Measurements from ENCODE around the gene LPAR3. TPM values are rescaled to one million over a fixed set of nuclear protein-coding genes. Genes with fewer than 3 reads are reported as not detected.

Gene LPAR3
- total and polyA plus RNA-seq, 2 of the 13 experiments (the other 11 are each of a cell fraction or from before 2014, with no cell fraction given): not detected

GRCh38 chr1:84810343-84810742 lies 82.7 kb downstream of the LPAR3 start:
- POLR2A ChIA-PET: no interaction called here
- H3K4me2 ChIP-seq (ENCODE audit: low read depth, low read length): no peak overlapping the region
- under 1% methylated on average over 9 of the region's 9 CpGs for WGBS (ENCODE audit: low lambda C conversion rate)

More at GRCh38 chr1:84810343-84810742, 82.7 kb downstream of the LPAR3 start:
- Histone ChIP-seq H3K36me3 (replicated peaks in 1 of 2; ENCODE audit: control insufficient read depth in 1 of 2, insufficient read depth in 2 of 2, low read length in 2 of 2) (no peaks in the 10 kb centered on the region), H4K20me1 (ENCODE audit: insufficient read depth, low read length) (no peaks in the 10 kb centered on the region), H2AFZ (ENCODE audit: low read length) (no peak overlapping the region), H3K4me3 (replicated peaks in 1 of 3; ENCODE audit: insufficient read depth in 1 of 3, low read depth in 2 of 3, low read length in 3 of 3) (no peak overlapping the region), H3K4me1 (ENCODE audit: insufficient read depth, low read length) (no peaks in the 10 kb centered on the region), H3K9ac (ENCODE audit: insufficient read depth, low read depth, low read length) (no peak overlapping the region), H3K27me3 (ENCODE audit: control insufficient read depth in 1 of 2, insufficient read depth in 2 of 2, low read length in 2 of 2) (peaks cover 0 to 8% of the 10 kb centered on the region in 2 experiments; a peak in 3 of 5 replicates), H3K27ac (ENCODE audit: extremely low read length, insufficient read depth, low read length) (no peak overlapping the region), H3K9me3 (ENCODE audit: low read length) (no peaks in the 10 kb centered on the region), H3K79me2 (ENCODE audit: insufficient read depth, low read length) (no peaks in the 10 kb centered on the region)
- ATAC-seq (no peak), DNase-seq (ENCODE audit: low spot score) (no peak), FAIRE-seq (no peak)
- in situ Hi-C loops (cut with HindIII; ENCODE audit: extremely low pct_ligation_motif_present, low pct_unique_long_range_greater_than_20kb) (no loop called here), intact Hi-C loops (cut with micrococcal nuclease; ENCODE audit: unreplicated experiment) (no loop called here)
- TF ChIP-seq ZNF547 (CRISPR knock-in tag; IDR thresholded peaks at IDR 0.05) (no peak), ZNF350 (CRISPR knock-in tag; IDR thresholded peaks at IDR 0.05; ENCODE audit: borderline replicate concordance, low read depth) (no peak), KLF11 (CRISPR knock-in tag; IDR thresholded peaks at IDR 0.05) (no peak), ZFY (CRISPR knock-in tag; IDR thresholded peaks at IDR 0.05) (no peak), HNF4G (IDR thresholded peaks at IDR 0.05; ENCODE audit: borderline replicate concordance, low read depth, low read length) (no peak), HNF4G (CRISPR knock-in tag; IDR thresholded peaks at IDR 0.05; ENCODE audit: borderline replicate concordance, low read depth) (no peak), ZBTB46 (CRISPR knock-in tag; IDR thresholded peaks at IDR 0.05; ENCODE audit: borderline replicate concordance) (no peak), ATF3 (CRISPR knock-in tag; IDR thresholded peaks at IDR 0.05) (no peak), ZSCAN20 (CRISPR knock-in tag; IDR thresholded peaks at IDR 0.05; ENCODE audit: borderline replicate concordance) (no peak), ZNF75D (CRISPR knock-in tag; IDR thresholded peaks at IDR 0.05; ENCODE audit: borderline replicate concordance) (no peak), ERF (CRISPR knock-in tag; IDR thresholded peaks at IDR 0.05) (no peak), ZNF639 (CRISPR knock-in tag; conservative IDR thresholded peaks at IDR 0.05) (no peak), PATZ1 (CRISPR knock-in tag; IDR thresholded peaks at IDR 0.05) (no peak), ZSCAN12 (CRISPR knock-in tag; IDR thresholded peaks at IDR 0.05) (no peak), ZBTB44 (CRISPR knock-in tag; IDR thresholded peaks at IDR 0.05) (no peak)
- CTCF ChIA-PET (ENCODE audit: low intra/inter-chr PET ratio, low total read pairs): no interaction called here
- no TSS peak for BruUV-seq (replicated peaks)

All from HepG2 (cell line).